Sigmoid colon (tissue), 4 donors: ENCODE results near the gene TOX2.

Experiments used
- EP300 ChIP-seq, 4 donors: sonication (generic); formaldehyde crosslinking; IDR thresholded peaks; one replicate each; pipeline ENCODE4 v1.6.1; 2017; ENCODE audit warnings: antibody characterized with exemption in 4 of 4
- POLR2AphosphoS5 ChIP-seq, 4 donors: sonication (generic); formaldehyde crosslinking; IDR thresholded peaks; one replicate each; pipeline ENCODE4 v1.6.1; 2017; ENCODE audit warnings: antibody characterized with exemption in 4 of 4
- TF ChIP-seq, protein P1 (sequence below), 4 experiments: fragments of 450-650 bp in 3 of 4; fragments of 200-600 bp in 1 of 4; IDR thresholded peaks; one replicate each; pipeline ENCODE4 v1.5.1; 2016 to 2019; ENCODE audit warnings: antibody characterized with exemption in 4 of 4, mild to moderate bottlenecking in 3 of 4, moderate library complexity in 2 of 4

DNA sequence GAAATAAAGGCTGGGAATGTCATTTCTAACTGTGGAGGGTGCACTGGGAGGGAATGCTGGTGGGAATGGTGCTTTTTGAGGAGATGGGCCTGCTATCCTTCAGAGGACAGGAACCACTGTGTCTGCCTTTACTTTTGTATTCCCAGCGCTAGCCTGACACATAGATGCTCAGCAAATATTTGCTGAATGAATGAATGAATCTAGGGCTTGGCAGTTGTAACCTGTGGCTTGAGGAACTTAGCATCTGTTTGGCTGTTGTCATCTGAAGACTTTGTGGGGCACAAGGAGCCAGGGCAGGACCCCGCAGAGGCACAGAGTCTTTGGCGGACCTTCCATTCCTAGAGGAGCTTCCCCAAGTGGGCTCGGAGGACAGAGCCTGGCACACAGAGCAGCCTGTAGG is 6.1 kb downstream of the TOX2 start:
- TF ChIP-seq, protein P1, sequence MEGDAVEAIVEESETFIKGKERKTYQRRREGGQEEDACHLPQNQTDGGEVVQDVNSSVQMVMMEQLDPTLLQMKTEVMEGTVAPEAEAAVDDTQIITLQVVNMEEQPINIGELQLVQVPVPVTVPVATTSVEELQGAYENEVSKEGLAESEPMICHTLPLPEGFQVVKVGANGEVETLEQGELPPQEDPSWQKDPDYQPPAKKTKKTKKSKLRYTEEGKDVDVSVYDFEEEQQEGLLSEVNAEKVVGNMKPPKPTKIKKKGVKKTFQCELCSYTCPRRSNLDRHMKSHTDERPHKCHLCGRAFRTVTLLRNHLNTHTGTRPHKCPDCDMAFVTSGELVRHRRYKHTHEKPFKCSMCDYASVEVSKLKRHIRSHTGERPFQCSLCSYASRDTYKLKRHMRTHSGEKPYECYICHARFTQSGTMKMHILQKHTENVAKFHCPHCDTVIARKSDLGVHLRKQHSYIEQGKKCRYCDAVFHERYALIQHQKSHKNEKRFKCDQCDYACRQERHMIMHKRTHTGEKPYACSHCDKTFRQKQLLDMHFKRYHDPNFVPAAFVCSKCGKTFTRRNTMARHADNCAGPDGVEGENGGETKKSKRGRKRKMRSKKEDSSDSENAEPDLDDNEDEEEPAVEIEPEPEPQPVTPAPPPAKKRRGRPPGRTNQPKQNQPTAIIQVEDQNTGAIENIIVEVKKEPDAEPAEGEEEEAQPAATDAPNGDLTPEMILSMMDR (IDR thresholded peaks at IDR 0.05) = no peak
- TF ChIP-seq EP300 (IDR thresholded peaks at IDR 0.05) = no peak
- TF ChIP-seq POLR2AphosphoS5 (IDR thresholded peaks at IDR 0.05) = no peak
